Right ventricle myocardium superior (tissue), 1 donor: ENCODE measurements around the gene LAMP1. TPM values are rescaled to one million over a fixed set of nuclear protein-coding genes. Genes with fewer than 3 reads are reported as not detected.
"Not testable (repeated sequence)": the region's sequence is repeated elsewhere in the genome, so short reads cannot be mapped to it uniquely, and the experiment has no call there.

Experiments
- ATAC-seq: fragments of 200-7000 bp; cut with Tn5 transposase; one replicate; pipeline ENCODE4 v1.9.1; 2020; ENCODE audit warnings: mild to moderate bottlenecking; ENCODE audit not compliant: poor library complexity
- DNase-seq: peaks from one replicate; pipeline ENCODE4 v3.0.0-alpha.2; 2020
- intact Hi-C: fragments of 100-400 bp; cut with DNase I; formaldehyde crosslinking; loops from one replicate; pipeline ENCODE4 v1.11.2; 2022
- total RNA-seq: library from RNA; stranded (reverse); fragmentation: NEBNext Ultra II Directional; extraction: Animal tissue kit (Norgen Biotek cat#: 25700); gene quantifications from one replicate; pipeline ENCODE4 v1.2.1, GENCODE V29; 2021
- donor health status: DM: no; HTN: yes; CAD: no; lungs with severe emphysema.

LAMP1 gene
- total RNA-seq, 1 donor from 2014 or later = 89.6 TPM

- DNase-seq, ATAC-seq, intact Hi-C loops: not testable (repeated sequence)
Measured at GRCh38 chr13:113347736-113348225, 50.7 kb downstream of the LAMP1 start.

- intact Hi-C loops = no loop called here
- ATAC-seq (no peak), DNase-seq (no peak)
Measured at GRCh38 chr13:113348591-113348990, 51.6 kb downstream of the LAMP1 start.

- intact Hi-C loops = no loop called here
- DNase-seq = no peak
- ATAC-seq = no peak
Measured at GRCh38 chr13:113349050-113349449, 52.0 kb downstream of the LAMP1 start.

GRCh38 chr13:113349491-113349890 is 52.5 kb downstream of the LAMP1 start:
- ATAC-seq = no peak
- intact Hi-C loops = no loop called here
- no peak for DNase-seq

GRCh38 chr13:113350065-113350937 is 53.3 kb downstream of the LAMP1 start:
- no peak for ATAC-seq
- DNase-seq = no peak
- intact Hi-C loops = no loop called here

- intact Hi-C loops = no loop called here
- ATAC-seq (no peak), DNase-seq (no peak)
Measured at GRCh38 chr13:113350938-113351335, 53.9 kb downstream of the LAMP1 start.

GRCh38 chr13:113351514-113352026 is 54.5 kb downstream of the LAMP1 start:
- ATAC-seq = peak; percentile 46
- DNase-seq = peak; percentile 52
- intact Hi-C loops = no loop called here

GRCh38 chr13:113353254-113353653 is 56.2 kb downstream of the LAMP1 start:
- ATAC-seq = no peak
- intact Hi-C loops = no loop called here

GRCh38 chr13:113354831-113355610 is 58.0 kb downstream of the LAMP1 start:
- DNase-seq = no peak
- no peak for ATAC-seq
- intact Hi-C loops = no loop called here

More at GRCh38 chr13:113353254-113353653, 56.2 kb downstream of the LAMP1 start:
- DNase-seq = no peak

GRCh38 chr13:113355621-113356020 is 58.6 kb downstream of the LAMP1 start:
- intact Hi-C loops = no loop called here
- ATAC-seq (no peak), DNase-seq (no peak)

- DNase-seq (no peak), ATAC-seq (no peak)
- intact Hi-C loops = no loop called here
Measured at GRCh38 chr13:113356596-113356995, 59.6 kb downstream of the LAMP1 start.

- intact Hi-C loops = no loop called here
- no peak for ATAC-seq
- no peak for DNase-seq
Measured at GRCh38 chr13:113357529-113357928, 60.5 kb downstream of the LAMP1 start.

GRCh38 chr13:113358653-113359190 is 61.7 kb downstream of the LAMP1 start:
- no peak for ATAC-seq
- DNase-seq = no peak

GRCh38 chr13:113359571-113359970 is 62.5 kb downstream of the LAMP1 start:
- ATAC-seq = no peak
- intact Hi-C loops = no loop called here

More at GRCh38 chr13:113358653-113359190, 61.7 kb downstream of the LAMP1 start:
- intact Hi-C loops = no loop called here

GRCh38 chr13:113360446-113360845 is 63.4 kb downstream of the LAMP1 start:
- DNase-seq (no peak), ATAC-seq (no peak)
- intact Hi-C loops = no loop called here

More at GRCh38 chr13:113359571-113359970, 62.5 kb downstream of the LAMP1 start:
- DNase-seq = no peak

GRCh38 chr13:113361406-113361805 is 64.4 kb downstream of the LAMP1 start:
- no peak for DNase-seq
- intact Hi-C loops = no loop called here
- no peak for ATAC-seq

- intact Hi-C loops = no loop called here
- ATAC-seq (peak; percentile 49), DNase-seq (no peak)
Measured at GRCh38 chr13:113364311-113364889, 67.4 kb downstream of the LAMP1 start.

GRCh38 chr13:113364901-113365582 is 68.0 kb downstream of the LAMP1 start:
- DNase-seq (no peak), ATAC-seq (peak; percentile 30)
- intact Hi-C loops = no loop called here
